Chondrocyte (in vitro differentiated cells): ENCODE data around the gene FBXW10B. TPM values are rescaled to one million over a fixed set of nuclear protein-coding genes. Genes with fewer than 3 reads are reported as not detected.
"Not testable (repeated sequence)": the region's sequence is repeated elsewhere in the genome, so short reads cannot be mapped to it uniquely, and the experiment has no call there.

Experiments used
- DNase-seq: peaks from one replicate; pipeline ENCODE4 v3.0.0; 2021; ENCODE audit warnings: mixed read lengths, low spot score
- H3K27ac Mint-ChIP-seq: one replicate; pipeline ENCODE4 v1.8.0; 2021; ENCODE audit warnings: mild to moderate bottlenecking, moderate library complexity, mixed read lengths; ENCODE audit not compliant: unreplicated experiment
- H3K27me3 Mint-ChIP-seq: 2 replicates; pipeline ENCODE4 v1.8.0; 2021; ENCODE audit warnings: low read depth, mixed read lengths
- H3K36me3 Mint-ChIP-seq: 2 replicates; pipeline ENCODE4 v1.8.0; 2021; ENCODE audit warnings: low read depth, mixed read lengths
- H3K4me1 Mint-ChIP-seq: 2 replicates; pipeline ENCODE4 v1.8.0; 2021; ENCODE audit warnings: low read depth, mild to moderate bottlenecking, mixed read lengths
- H3K4me3 Mint-ChIP-seq: one replicate; pipeline ENCODE4 v1.8.0; 2021; ENCODE audit warnings: mild to moderate bottlenecking, moderate library complexity, mixed read lengths; ENCODE audit not compliant: unreplicated experiment
- H3K9me3 Mint-ChIP-seq: 2 replicates; pipeline ENCODE4 v1.8.0; 2021; ENCODE audit warnings: low read depth, mixed read lengths
- total RNA-seq: library from RNA; stranded (reverse); gene quantifications from 3 replicates; pipeline ENCODE4 v1.2.1, GENCODE V29; 2021

FBXW10B gene
- total RNA-seq, 1 donor from 2014 or later, result 1.1 TPM

GRCh38 chr17:15589544-15590536, 29.7 kb downstream of the FBXW10B start:
- not testable (repeated sequence) for H3K27ac Mint-ChIP-seq, H3K4me3 Mint-ChIP-seq, H3K27me3 Mint-ChIP-seq, H3K4me1 Mint-ChIP-seq, DNase-seq, H3K9me3 Mint-ChIP-seq, H3K36me3 Mint-ChIP-seq

GRCh38 chr17:15588017-15588416, 31.5 kb downstream of the FBXW10B start:
- not testable (repeated sequence) for H3K27ac Mint-ChIP-seq, H3K4me3 Mint-ChIP-seq, DNase-seq, H3K9me3 Mint-ChIP-seq, H3K27me3 Mint-ChIP-seq, H3K36me3 Mint-ChIP-seq, H3K4me1 Mint-ChIP-seq

GRCh38 chr17:15583313-15583712, 36.2 kb downstream of the FBXW10B start:
- not testable (repeated sequence) for H3K4me1 Mint-ChIP-seq, H3K36me3 Mint-ChIP-seq, H3K27ac Mint-ChIP-seq, H3K4me3 Mint-ChIP-seq, DNase-seq, H3K27me3 Mint-ChIP-seq, H3K9me3 Mint-ChIP-seq

- not testable (repeated sequence) for H3K36me3 Mint-ChIP-seq, H3K27me3 Mint-ChIP-seq, H3K9me3 Mint-ChIP-seq, DNase-seq, H3K4me3 Mint-ChIP-seq, H3K27ac Mint-ChIP-seq
- H3K4me1 Mint-ChIP-seq, result peaks cover 10% of the 10 kb centered on the region
Measured at GRCh38 chr17:15581462-15581861, 38.0 kb downstream of the FBXW10B start.

- DNase-seq, H3K4me3 Mint-ChIP-seq, H3K27me3 Mint-ChIP-seq, H3K27ac Mint-ChIP-seq, H3K36me3 Mint-ChIP-seq, H3K9me3 Mint-ChIP-seq: not testable (repeated sequence)
- H3K4me1 Mint-ChIP-seq, result peaks cover 14% of the 10 kb centered on the region
Measured at GRCh38 chr17:15576848-15577247, 42.7 kb downstream of the FBXW10B start.

GRCh38 chr17:15574660-15575059, 44.8 kb downstream of the FBXW10B start:
- peaks cover 14% of the 10 kb centered on the region for H3K4me1 Mint-ChIP-seq
- not testable (repeated sequence) for H3K27ac Mint-ChIP-seq, H3K27me3 Mint-ChIP-seq, DNase-seq, H3K4me3 Mint-ChIP-seq, H3K36me3 Mint-ChIP-seq, H3K9me3 Mint-ChIP-seq

- H3K9me3 Mint-ChIP-seq, H3K36me3 Mint-ChIP-seq, DNase-seq, H3K27me3 Mint-ChIP-seq, H3K27ac Mint-ChIP-seq, H3K4me3 Mint-ChIP-seq: not testable (repeated sequence)
- H3K4me1 Mint-ChIP-seq, result peaks cover 14% of the 10 kb centered on the region
Measured at GRCh38 chr17:15573870-15574269, 45.6 kb downstream of the FBXW10B start.

Other genes with a start within 250 kb of the FBXW10B start
- gene CDRT4, start 152.1 kb downstream of the FBXW10B start, total RNA-seq, result 6.2 to 9.1 TPM (median 7.1 TPM) in 3 replicates
- gene TVP23C, start 56.2 kb downstream of the FBXW10B start, total RNA-seq, result 21.5 to 33.7 TPM (median 22.2 TPM) in 3 replicates
- 25.5 to 34.2 TPM (median 32.4 TPM) in 3 replicates for gene TRIM16, start 64.6 kb upstream of the FBXW10B start, total RNA-seq
- 33.6 to 38.2 TPM (median 35.0 TPM) in 3 replicates for gene ZNF286A, start 80.0 kb upstream of the FBXW10B start, total RNA-seq
- gene TBC1D26, start 112.6 kb upstream of the FBXW10B start, total RNA-seq, result 0.28 to 1.1 TPM in 2 of 3 replicates, not detected in the other